ENCODE measurements around the gene ARL4C. TPM values are rescaled to one million over a fixed set of nuclear protein-coding genes. Genes with fewer than 3 reads are reported as not detected.

Gene ARL4C
- total and polyA plus RNA-seq, 10 donors: 12.2 to 148 (median 65.5) TPM

DNA sequence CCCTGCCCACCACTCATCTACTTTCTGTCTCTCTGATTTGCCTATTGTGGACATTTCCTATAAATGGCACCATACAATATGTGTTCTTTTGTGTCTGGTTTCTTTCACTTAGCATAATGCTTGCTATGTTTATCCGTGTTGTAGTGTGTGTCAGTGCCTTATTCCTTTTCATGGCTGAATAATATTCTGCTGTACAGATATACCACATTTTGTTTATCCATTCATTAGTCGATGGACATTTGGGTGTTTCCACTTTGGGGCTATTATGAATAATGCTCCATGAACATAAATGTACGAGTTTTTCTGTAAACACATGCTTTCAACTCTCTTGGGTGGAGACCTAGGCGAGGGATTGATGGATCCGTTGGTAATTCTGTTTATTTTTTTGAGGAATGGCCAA, 15.6 kb downstream of the ARL4C start:
- Histone ChIP-seq H3K27me3 (replicated peaks in 1 of 7) (no peaks in the 10 kb centered on the region), H3K27ac (no peak overlapping the region), H3K9me3 (no peaks in the 10 kb centered on the region), H3K4me1 (peaks cover 4 to 43% (median 22%) of the 10 kb centered on the region in 6 donors), H3K4me3 (no peak overlapping the region), H3K36me3 (no peaks in the 10 kb centered on the region)
- WGBS, 5 donors: 89 to 97% (median 93%) methylated on average over 5 of the region's 5 CpGs
- intact Hi-C loops (cut with DNase I; ENCODE audit: low total_unique reads): no loop called here
- DNase-seq: no peak
- TF ChIP-seq, protein P1, sequence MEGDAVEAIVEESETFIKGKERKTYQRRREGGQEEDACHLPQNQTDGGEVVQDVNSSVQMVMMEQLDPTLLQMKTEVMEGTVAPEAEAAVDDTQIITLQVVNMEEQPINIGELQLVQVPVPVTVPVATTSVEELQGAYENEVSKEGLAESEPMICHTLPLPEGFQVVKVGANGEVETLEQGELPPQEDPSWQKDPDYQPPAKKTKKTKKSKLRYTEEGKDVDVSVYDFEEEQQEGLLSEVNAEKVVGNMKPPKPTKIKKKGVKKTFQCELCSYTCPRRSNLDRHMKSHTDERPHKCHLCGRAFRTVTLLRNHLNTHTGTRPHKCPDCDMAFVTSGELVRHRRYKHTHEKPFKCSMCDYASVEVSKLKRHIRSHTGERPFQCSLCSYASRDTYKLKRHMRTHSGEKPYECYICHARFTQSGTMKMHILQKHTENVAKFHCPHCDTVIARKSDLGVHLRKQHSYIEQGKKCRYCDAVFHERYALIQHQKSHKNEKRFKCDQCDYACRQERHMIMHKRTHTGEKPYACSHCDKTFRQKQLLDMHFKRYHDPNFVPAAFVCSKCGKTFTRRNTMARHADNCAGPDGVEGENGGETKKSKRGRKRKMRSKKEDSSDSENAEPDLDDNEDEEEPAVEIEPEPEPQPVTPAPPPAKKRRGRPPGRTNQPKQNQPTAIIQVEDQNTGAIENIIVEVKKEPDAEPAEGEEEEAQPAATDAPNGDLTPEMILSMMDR (IDR thresholded peaks at IDR 0.05 in 8 of 11, conservative IDR thresholded peaks at IDR 0.05 in 3 of 11): no peak
- TF ChIP-seq POLR2A (IDR thresholded peaks at IDR 0.05) (no peak), POLR2AphosphoS5 (IDR thresholded peaks at IDR 0.05) (no peak)

DNA sequence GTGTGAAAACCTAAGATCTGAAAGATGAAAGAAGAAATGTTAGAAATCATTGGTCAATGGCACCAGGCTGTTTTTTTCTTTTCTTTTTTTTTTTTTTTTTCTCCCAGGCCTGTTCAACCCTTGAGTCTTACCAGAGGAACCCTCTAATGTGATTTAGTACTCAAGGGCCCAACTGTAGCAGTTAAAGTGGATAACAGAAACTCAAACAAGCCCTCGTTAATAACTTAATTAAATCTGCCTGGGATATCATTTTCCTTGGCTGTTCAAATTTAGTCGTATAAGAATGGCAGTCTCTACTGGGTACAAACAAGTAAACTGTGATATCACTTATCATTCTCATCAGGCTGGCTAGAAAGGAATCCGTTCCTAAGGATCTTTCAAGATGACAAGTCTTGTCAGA, 16.5 kb downstream of the ARL4C start:
- intact Hi-C loops (cut with DNase I; ENCODE audit: low total_unique reads): no loop called here
- Histone ChIP-seq H3K27ac (no peak overlapping the region), H3K27me3 (replicated peaks in 1 of 7) (no peaks in the 10 kb centered on the region), H3K4me3 (no peak overlapping the region), H3K36me3 (no peaks in the 10 kb centered on the region), H3K9me3 (no peaks in the 10 kb centered on the region), H3K4me1 (peaks cover 4 to 33% (median 20%) of the 10 kb centered on the region in 6 donors)
- TF ChIP-seq POLR2AphosphoS5 (IDR thresholded peaks at IDR 0.05): no peak
- TF ChIP-seq, protein P1 (IDR thresholded peaks at IDR 0.05 in 8 of 11, conservative IDR thresholded peaks at IDR 0.05 in 3 of 11): no peak
- TF ChIP-seq POLR2A (IDR thresholded peaks at IDR 0.05): no peak
- 87 to 98% (median 93%) methylated on average over 3 of the region's 3 CpGs for WGBS, 5 donors
- DNase-seq: no peak

DNA sequence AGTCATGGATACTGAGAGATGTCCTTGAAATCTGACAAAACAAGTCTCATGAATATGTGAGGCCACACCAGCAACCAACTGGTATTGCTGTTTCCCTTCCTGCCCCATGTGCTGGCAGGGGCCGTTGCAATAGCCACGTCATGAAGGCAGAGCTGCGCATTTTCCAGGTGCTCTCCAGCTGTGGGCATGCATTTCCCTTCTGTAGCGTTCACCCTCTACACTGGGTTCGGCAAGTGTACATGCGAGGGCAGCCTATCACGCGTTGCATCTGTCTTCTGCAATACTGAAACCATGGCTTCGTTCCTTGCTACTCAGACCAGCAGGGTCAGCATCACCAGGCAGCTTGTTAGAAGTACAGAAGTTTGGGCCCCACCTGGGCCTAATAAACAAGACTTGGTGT, 17.4 kb downstream of the ARL4C start:
- Histone ChIP-seq H3K4me1 (peaks cover 4 to 24% (median 20%) of the 10 kb centered on the region in 6 donors), H3K27me3 (replicated peaks in 1 of 7) (no peaks in the 10 kb centered on the region), H3K27ac (no peak overlapping the region), H3K36me3 (no peaks in the 10 kb centered on the region), H3K4me3 (no peak overlapping the region), H3K9me3 (no peaks in the 10 kb centered on the region)
- TF ChIP-seq POLR2A (IDR thresholded peaks at IDR 0.05): no peak
- no peak for TF ChIP-seq POLR2AphosphoS5 (IDR thresholded peaks at IDR 0.05)
- TF ChIP-seq, protein P1 (IDR thresholded peaks at IDR 0.05 in 8 of 11, conservative IDR thresholded peaks at IDR 0.05 in 3 of 11): no peak
- 83 to 93% (median 89%) methylated on average over 8 to 9 of the region's 9 CpGs for WGBS, 5 donors
- intact Hi-C loops (cut with DNase I; ENCODE audit: low total_unique reads): no loop called here
- peak; percentile 63 for DNase-seq

DNA sequence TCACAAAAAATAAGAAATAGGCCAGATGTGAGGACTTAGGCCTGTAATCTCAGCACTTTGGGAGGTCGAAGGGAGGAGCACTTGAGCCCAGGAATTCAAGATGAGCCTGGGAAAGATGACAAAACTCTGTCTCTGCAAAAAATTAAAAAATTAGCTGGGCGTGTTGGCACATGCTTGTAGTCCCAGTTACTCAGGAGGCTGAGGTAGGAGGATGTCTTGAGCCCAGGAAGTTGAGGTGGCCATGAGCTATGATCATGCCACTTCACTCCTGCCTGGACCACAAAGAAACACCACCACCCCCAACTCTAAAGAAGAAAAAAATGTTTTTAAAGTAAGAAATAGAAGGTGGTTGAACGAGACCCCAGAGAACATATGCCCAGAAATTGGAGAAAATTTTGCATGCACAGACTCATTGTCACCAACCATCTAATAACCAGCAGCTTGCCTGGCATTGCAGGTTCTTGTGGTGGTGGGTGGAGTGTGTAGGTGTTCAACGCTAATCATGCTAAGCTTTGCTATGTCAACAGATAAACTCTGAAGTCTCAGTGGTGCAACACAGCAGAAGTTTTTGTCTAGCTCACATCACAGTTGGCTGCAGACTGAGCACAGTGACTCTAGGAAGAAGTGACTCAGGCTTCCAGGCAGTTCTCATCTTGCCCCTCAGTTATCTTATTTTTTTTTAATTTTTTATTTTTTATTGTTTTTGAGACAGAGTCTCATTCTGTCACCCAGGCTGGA, 18.6 kb downstream of the ARL4C start:
- Histone ChIP-seq H3K4me3 (no peak overlapping the region), H3K4me1 (peaks cover 3 to 13% (median 9%) of the 10 kb centered on the region in 6 donors), H3K36me3 (no peaks in the 10 kb centered on the region), H3K9me3 (no peaks in the 10 kb centered on the region), H3K27me3 (replicated peaks in 1 of 7) (no peaks in the 10 kb centered on the region), H3K27ac (no peak overlapping the region)
- 73 to 84% (median 78%) methylated on average over 4 of the region's 4 CpGs for WGBS, 5 donors
- DNase-seq: no peak
- intact Hi-C loops (cut with DNase I; ENCODE audit: low total_unique reads): no loop called here
- TF ChIP-seq, protein P1 (IDR thresholded peaks at IDR 0.05 in 8 of 11, conservative IDR thresholded peaks at IDR 0.05 in 3 of 11): no peak
- no peak for TF ChIP-seq POLR2A (IDR thresholded peaks at IDR 0.05)
- TF ChIP-seq POLR2AphosphoS5 (IDR thresholded peaks at IDR 0.05): no peak

Data from spleen (tissue), 11 donors.